Thoracic aorta (tissue), 2 donors: Measurements from ENCODE around the gene GARS1. TPM values are rescaled to one million over a fixed set of nuclear protein-coding genes. Genes with fewer than 3 reads are reported as not detected.

Experiments
- ATAC-seq: fragments of 150-250 bp; one replicate; pipeline ENCODE4 v1.8.0; 2017; ENCODE audit warnings: low read depth; ENCODE audit not compliant: insufficient number of reproducible peaks, low FRiP score
- DNase-seq: peaks from one replicate; pipeline ENCODE4 v3.0.0-alpha.2; 2020; ENCODE audit warnings: low spot score
- H3K27ac ChIP-seq, 2 donors: fragments of 200-600 bp; sonication (generic); 1 replicate in 1 of 2; 2 replicates in 1 of 2; pipeline ENCODE4 v1.5.1; 2016; ENCODE audit warnings: mild to moderate bottlenecking in 2 of 2, moderate library complexity in 2 of 2
- H3K27me3 ChIP-seq: fragments of 200-600 bp; sonication (generic); replicated peaks from 2 replicates; pipeline ENCODE4 v1.6.0; 2016; ENCODE audit warnings: mild to moderate bottlenecking; ENCODE audit not compliant: insufficient read depth
- H3K36me3 ChIP-seq: fragments of 200-600 bp; sonication (generic); one replicate; pipeline ENCODE4 v1.5.1; 2016
- H3K4me1 ChIP-seq, 2 donors: fragments of 200-600 bp; sonication (generic); 1 replicate in 1 of 2; 2 replicates in 1 of 2; pipeline versions ENCODE4 v1.5.1 to v1.6.0; 2016; ENCODE audit warnings: low read depth in 2 of 2, mild to moderate bottlenecking in 1 of 2; ENCODE audit not compliant: control insufficient read depth in 1 of 2
- H3K4me3 ChIP-seq: fragments of 200-600 bp; sonication (generic); 2 replicates; pipeline ENCODE4 v1.5.1; 2016; ENCODE audit warnings: mild to moderate bottlenecking
- H3K9me3 ChIP-seq: fragments of 200-600 bp; sonication (generic); 2 replicates; pipeline ENCODE4 v1.5.1; 2016
- total RNA-seq, 2 donors: library from RNA; depleted of rRNA; stranded (reverse); fragments of >200 nt; gene quantifications; one replicate each; pipeline versions ENCODE4 v1.1.0 to v1.2.3, GENCODE V29; 2016
- TF ChIP-seq, protein P1 (sequence below): fragments of 200-600 bp; sonication (generic); IDR thresholded peaks from one replicate; pipeline ENCODE4 v1.5.1; 2019; ENCODE audit warnings: antibody characterized with exemption

GARS1 gene
- total RNA-seq, 2 donors from 2014 or later: 76.5 to 81.6 TPM

- TF ChIP-seq, protein P1, sequence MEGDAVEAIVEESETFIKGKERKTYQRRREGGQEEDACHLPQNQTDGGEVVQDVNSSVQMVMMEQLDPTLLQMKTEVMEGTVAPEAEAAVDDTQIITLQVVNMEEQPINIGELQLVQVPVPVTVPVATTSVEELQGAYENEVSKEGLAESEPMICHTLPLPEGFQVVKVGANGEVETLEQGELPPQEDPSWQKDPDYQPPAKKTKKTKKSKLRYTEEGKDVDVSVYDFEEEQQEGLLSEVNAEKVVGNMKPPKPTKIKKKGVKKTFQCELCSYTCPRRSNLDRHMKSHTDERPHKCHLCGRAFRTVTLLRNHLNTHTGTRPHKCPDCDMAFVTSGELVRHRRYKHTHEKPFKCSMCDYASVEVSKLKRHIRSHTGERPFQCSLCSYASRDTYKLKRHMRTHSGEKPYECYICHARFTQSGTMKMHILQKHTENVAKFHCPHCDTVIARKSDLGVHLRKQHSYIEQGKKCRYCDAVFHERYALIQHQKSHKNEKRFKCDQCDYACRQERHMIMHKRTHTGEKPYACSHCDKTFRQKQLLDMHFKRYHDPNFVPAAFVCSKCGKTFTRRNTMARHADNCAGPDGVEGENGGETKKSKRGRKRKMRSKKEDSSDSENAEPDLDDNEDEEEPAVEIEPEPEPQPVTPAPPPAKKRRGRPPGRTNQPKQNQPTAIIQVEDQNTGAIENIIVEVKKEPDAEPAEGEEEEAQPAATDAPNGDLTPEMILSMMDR: no peak
Observed at GRCh38 chr7:30618961-30619360, 24.3 kb downstream of the GARS1 start.

DNA sequence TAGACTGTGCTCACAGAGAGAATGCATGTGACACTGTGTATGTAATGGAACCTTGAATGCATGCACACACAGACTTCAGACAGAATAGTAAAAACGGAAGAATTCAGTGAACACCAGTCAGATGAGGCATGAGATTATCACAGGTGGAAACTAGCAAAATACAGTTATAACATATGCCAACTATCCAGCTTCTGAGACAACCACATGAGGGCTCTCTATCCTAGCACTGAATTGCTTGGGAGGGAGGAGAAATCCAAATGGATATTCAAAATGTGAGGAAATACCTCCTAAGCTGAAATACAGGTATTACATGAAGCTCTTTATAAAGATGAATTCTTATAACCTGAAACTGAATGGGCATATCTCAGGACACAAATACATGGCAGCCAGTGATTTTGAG is 30.6 kb downstream of the GARS1 start:
- no peak for ATAC-seq
- no peaks in the 10 kb centered on the region for H3K27me3 ChIP-seq
- H3K36me3 ChIP-seq: peaks cover 34% of the 10 kb centered on the region
- H3K4me1 ChIP-seq: no peaks in the 10 kb centered on the region
- no peak for DNase-seq
- TF ChIP-seq, protein P1: no peak
- no peak overlapping the region for H3K4me3 ChIP-seq
- no peaks in the 10 kb centered on the region for H3K9me3 ChIP-seq
- no peak overlapping the region for H3K27ac ChIP-seq

More at GRCh38 chr7:30618961-30619360, 24.3 kb downstream of the GARS1 start:
- Histone ChIP-seq H3K27ac (no peak overlapping the region), H3K9me3 (no peaks in the 10 kb centered on the region), H3K36me3 (peaks cover 30% of the 10 kb centered on the region), H3K4me3 (no peak overlapping the region), H3K4me1 (no peaks in the 10 kb centered on the region), H3K27me3 (no peaks in the 10 kb centered on the region)
- no peak for ATAC-seq
- DNase-seq: no peak

DNA sequence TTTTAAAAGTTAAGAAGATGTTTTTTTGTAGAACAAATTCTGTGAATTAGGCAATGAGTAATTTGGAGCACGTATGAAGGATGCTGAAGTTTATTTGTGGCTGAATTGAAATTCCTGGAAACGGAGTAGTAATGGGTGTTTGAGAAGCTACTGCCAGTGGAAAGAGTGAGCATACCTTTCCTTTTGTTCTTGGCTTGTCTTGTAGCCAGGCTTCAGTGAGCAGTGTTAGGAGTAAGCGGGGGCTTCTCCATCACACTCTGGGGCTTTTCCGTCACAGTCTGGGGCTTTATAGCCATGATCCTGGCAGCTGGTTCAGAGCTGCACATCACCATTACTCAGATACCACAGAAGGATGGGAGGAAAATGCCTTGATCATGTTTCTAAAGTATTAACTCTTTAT is 32.3 kb downstream of the GARS1 start:
- ATAC-seq (no peak), DNase-seq (no peak)
- Histone ChIP-seq H3K36me3 (peaks cover 40% of the 10 kb centered on the region), H3K4me3 (no peak overlapping the region), H3K27me3 (no peaks in the 10 kb centered on the region), H3K4me1 (no peaks in the 10 kb centered on the region), H3K9me3 (no peaks in the 10 kb centered on the region), H3K27ac (no peak overlapping the region)
- TF ChIP-seq, protein P1: no peak

DNA sequence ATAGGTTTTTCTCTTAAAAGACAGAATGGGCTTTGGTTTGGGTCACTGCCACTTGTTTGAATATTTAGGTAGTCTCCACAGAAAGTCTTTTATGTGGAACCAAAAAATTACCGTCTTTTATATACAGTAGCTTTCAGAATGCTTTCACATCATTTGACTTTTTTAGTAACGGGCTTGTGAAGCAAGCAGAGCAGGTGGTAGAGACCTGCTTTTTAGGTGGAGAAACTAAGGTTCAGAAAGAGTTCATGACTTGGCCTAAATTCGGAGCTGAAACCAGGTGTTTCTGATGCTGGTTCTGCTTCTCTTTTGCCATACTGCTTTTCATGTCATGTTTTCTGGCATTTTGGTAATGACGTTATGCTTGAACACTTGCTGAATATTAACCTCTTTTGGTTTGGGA is 36.3 kb downstream of the GARS1 start:
- Histone ChIP-seq H3K27ac (no peak overlapping the region), H3K4me1 (no peaks in the 10 kb centered on the region), H3K9me3 (no peaks in the 10 kb centered on the region), H3K4me3 (no peak overlapping the region), H3K27me3 (no peaks in the 10 kb centered on the region), H3K36me3 (peaks cover 48% of the 10 kb centered on the region)
- DNase-seq (no peak), ATAC-seq (no peak)
- TF ChIP-seq, protein P1: no peak

- Histone ChIP-seq H3K4me3 (no peak overlapping the region), H3K9me3 (no peaks in the 10 kb centered on the region), H3K27ac (no peak overlapping the region), H3K36me3 (peaks cover 46% of the 10 kb centered on the region), H3K4me1 (no peaks in the 10 kb centered on the region), H3K27me3 (no peaks in the 10 kb centered on the region)
- TF ChIP-seq, protein P1: no peak
- ATAC-seq: no peak
- DNase-seq: no peak
Observed at GRCh38 chr7:30633223-30633622, 38.5 kb downstream of the GARS1 start.
